Trophoblast cell (in vitro differentiated cells and primary cell): ENCODE measurements around the gene PTCSC3.

Source experiments
- DNase-seq, 2 donors: peaks; one replicate each; pipeline ENCODE4 v3.0.0-alpha.2; 2016
- H2AFZ ChIP-seq: 2 replicates; pipeline ENCODE4 v1.6.1; 2013; ENCODE audit warnings: low read length, moderate library complexity, mild to moderate bottlenecking; ENCODE audit not compliant: insufficient read depth, poor library complexity
- H2AK5ac ChIP-seq: 2 replicates; pipeline ENCODE4 v1.6.1; 2013; ENCODE audit warnings: mild to moderate bottlenecking, low read length
- H2BK120ac ChIP-seq: 2 replicates; pipeline ENCODE4 v1.6.1; 2013; ENCODE audit warnings: low read length, mild to moderate bottlenecking, moderate library complexity; ENCODE audit not compliant: insufficient read depth, poor library complexity
- H2BK12ac ChIP-seq: 2 replicates; pipeline ENCODE4 v1.6.1; 2013; ENCODE audit warnings: mild to moderate bottlenecking, low read length, moderate library complexity
- H2BK5ac ChIP-seq: 2 replicates; pipeline ENCODE4 v1.6.1; 2013; ENCODE audit warnings: low read length, low read depth, moderate library complexity, mild to moderate bottlenecking; ENCODE audit not compliant: poor library complexity
- H3K14ac ChIP-seq: 2 replicates; pipeline ENCODE4 v1.6.1; 2013; ENCODE audit warnings: mild to moderate bottlenecking, low read length
- H3K18ac ChIP-seq: 2 replicates; pipeline ENCODE4 v1.6.1; 2013; ENCODE audit warnings: mild to moderate bottlenecking, low read length
- H3K23ac ChIP-seq: 2 replicates; pipeline ENCODE4 v1.6.1; 2013; ENCODE audit warnings: low read length
- H3K27ac ChIP-seq: 2 replicates; pipeline ENCODE4 v1.5.1; 2013; ENCODE audit warnings: low read depth, mild to moderate bottlenecking, inconsistent platforms, low read length, moderate library complexity
- H3K27me3 ChIP-seq: 2 replicates; pipeline ENCODE4 v1.6.1; 2013; ENCODE audit warnings: inconsistent platforms, mild to moderate bottlenecking, low read length, moderate library complexity; ENCODE audit not compliant: insufficient read depth
- H3K36me3 ChIP-seq, 2 experiments: 1 replicate in 1 of 2; 2 replicates in 1 of 2; pipeline ENCODE4 v1.6.1; 2013; ENCODE audit warnings: low read length in 2 of 2, mild to moderate bottlenecking in 2 of 2, moderate library complexity in 1 of 2; ENCODE audit not compliant: insufficient read depth in 2 of 2, control insufficient read depth in 1 of 2
- H3K4ac ChIP-seq: 2 replicates; pipeline ENCODE4 v1.6.1; 2013; ENCODE audit warnings: low read depth, mild to moderate bottlenecking, low read length, moderate library complexity
- H3K4me1 ChIP-seq, 2 experiments: 1 replicate in 1 of 2; 2 replicates in 1 of 2; pipeline ENCODE4 v1.6.1; 2013; ENCODE audit warnings: low read length in 2 of 2, mild to moderate bottlenecking in 2 of 2, moderate library complexity in 1 of 2; ENCODE audit not compliant: insufficient read depth in 2 of 2, control insufficient read depth in 1 of 2
- H3K4me2 ChIP-seq: 2 replicates; pipeline ENCODE4 v1.6.1; 2013; ENCODE audit warnings: inconsistent platforms, mild to moderate bottlenecking, low read length, moderate library complexity
- H3K4me3 ChIP-seq: 2 replicates; pipeline ENCODE4 v1.5.1; 2013; ENCODE audit warnings: mild to moderate bottlenecking, low read depth, low read length, inconsistent platforms
- H3K79me1 ChIP-seq: one replicate; pipeline ENCODE4 v1.6.1; 2013; ENCODE audit warnings: low read length
- H3K79me2 ChIP-seq: 2 replicates; pipeline ENCODE4 v1.6.1; 2013; ENCODE audit warnings: low read length, mild to moderate bottlenecking; ENCODE audit not compliant: control insufficient read depth, insufficient read depth, poor library complexity
- H3K9ac ChIP-seq: 2 replicates; pipeline ENCODE4 v1.6.1; 2013; ENCODE audit warnings: mild to moderate bottlenecking, low read length
- H3K9me3 ChIP-seq: 2 replicates; pipeline ENCODE4 v1.6.1; 2013; ENCODE audit warnings: low read depth, mild to moderate bottlenecking, control low read depth, inconsistent platforms, low read length; ENCODE audit not compliant: insufficient read depth
- H4K12ac ChIP-seq: 2 replicates; pipeline ENCODE4 v1.6.1; 2013; ENCODE audit warnings: low read depth, mild to moderate bottlenecking, low read length, moderate library complexity
- H4K8ac ChIP-seq: 2 replicates; pipeline ENCODE4 v1.6.1; 2013; ENCODE audit warnings: low read depth, mild to moderate bottlenecking, low read length, moderate library complexity
- H4K91ac ChIP-seq: one replicate; pipeline ENCODE4 v1.6.1; 2013; ENCODE audit warnings: low read depth, mild to moderate bottlenecking, low read length, moderate library complexity
- WGBS: extraction: QIAGEN DNeasy Blood & Tissue Kit; methylation state at CpG from one replicate; pipeline ENCODE4 v1.1.7; 2013; ENCODE audit warnings: missing lambda C conversion rate; ENCODE audit not compliant: insufficient read length, insufficient coverage; ENCODE audit errors: extremely low coverage; 5-methylcytosine and 5-hydroxymethylcytosine counted together

PTCSC3 gene

DNA sequence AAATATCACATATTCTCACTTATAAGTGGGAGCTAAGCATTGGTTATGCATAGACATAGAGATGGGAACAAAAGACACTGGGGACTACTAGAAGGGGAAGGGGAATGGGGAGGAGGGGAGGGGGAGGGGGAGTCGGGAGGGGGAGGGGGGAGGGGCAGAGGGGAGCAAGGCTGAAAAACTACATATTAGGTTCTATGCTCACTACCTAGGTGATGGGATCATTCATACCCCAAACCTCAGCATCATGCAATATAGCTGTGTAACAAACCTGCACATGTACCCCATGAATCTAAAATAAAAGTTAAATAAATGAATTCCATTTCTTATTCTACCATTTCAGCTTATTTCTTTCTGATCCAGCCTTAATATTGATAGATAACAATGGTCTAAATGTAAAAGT is 21.9 kb upstream of the PTCSC3 start:
- Histone ChIP-seq H3K27me3 (no peaks in the 10 kb centered on the region), H3K14ac (no peak overlapping the region), H3K18ac (no peak overlapping the region), H4K8ac (no peak overlapping the region), H4K91ac (no peak overlapping the region), H3K79me1 (no peaks in the 10 kb centered on the region), H3K23ac (no peak overlapping the region), H3K79me2 (no peaks in the 10 kb centered on the region), H3K4me1 (no peaks in the 10 kb centered on the region), H2AK5ac (no peak overlapping the region), H3K36me3 (no peaks in the 10 kb centered on the region), H4K12ac (no peak overlapping the region), H3K4me2 (no peak overlapping the region), H3K9me3 (no peaks in the 10 kb centered on the region), H2BK12ac (no peak overlapping the region), H3K27ac (no peak overlapping the region), H3K9ac (no peak overlapping the region), H3K4me3 (no peak overlapping the region), H2BK5ac (no peak overlapping the region), H3K4ac (no peak overlapping the region), H2AFZ (no peak overlapping the region), H2BK120ac (no peak overlapping the region)
- WGBS, result no CpG with 5 or more reads among the region's 1 CpG
- DNase-seq, result no peak

GRCh38 chr14:36194663-36195062 is 18.1 kb upstream of the PTCSC3 start:
- Histone ChIP-seq H2BK12ac (no peak overlapping the region), H4K12ac (no peak overlapping the region), H3K18ac (no peak overlapping the region), H2AK5ac (no peak overlapping the region), H3K23ac (no peak overlapping the region), H3K9ac (no peak overlapping the region), H3K27me3 (no peaks in the 10 kb centered on the region), H3K79me2 (no peaks in the 10 kb centered on the region), H3K9me3 (no peaks in the 10 kb centered on the region), H3K14ac (no peak overlapping the region), H3K4me2 (no peak overlapping the region), H3K4ac (no peak overlapping the region), H4K91ac (no peak overlapping the region), H2BK120ac (no peak overlapping the region), H3K79me1 (no peaks in the 10 kb centered on the region), H3K27ac (no peak overlapping the region), H2BK5ac (no peak overlapping the region), H3K36me3 (no peaks in the 10 kb centered on the region), H4K8ac (no peak overlapping the region), H3K4me1 (no peaks in the 10 kb centered on the region), H3K4me3 (no peak overlapping the region), H2AFZ (no peak overlapping the region)
- no CpG with 5 or more reads among the region's 4 CpGs for WGBS
- no peak for DNase-seq

DNA sequence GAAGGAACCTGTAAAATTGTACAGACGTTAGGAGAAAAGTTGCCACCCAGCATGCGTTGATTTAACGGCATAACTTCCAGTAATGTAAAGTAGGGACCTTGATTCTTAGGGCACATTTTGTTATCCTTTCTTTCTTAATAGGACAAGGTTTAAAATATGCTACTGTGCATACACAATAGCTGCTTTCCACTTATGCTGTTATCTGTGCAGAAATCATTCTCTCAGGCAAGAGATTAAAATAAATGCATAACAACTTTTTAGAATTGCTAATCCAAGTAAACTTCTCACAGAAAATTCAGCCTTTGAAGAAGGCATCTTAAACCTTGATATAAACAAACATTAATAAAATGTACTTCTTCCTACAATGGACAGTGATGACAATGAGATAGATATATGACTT is 16.0 kb upstream of the PTCSC3 start:
- Histone ChIP-seq H3K27ac (no peak overlapping the region), H2BK120ac (no peak overlapping the region)
- no CpG with 5 or more reads among the region's 3 CpGs for WGBS

DNA sequence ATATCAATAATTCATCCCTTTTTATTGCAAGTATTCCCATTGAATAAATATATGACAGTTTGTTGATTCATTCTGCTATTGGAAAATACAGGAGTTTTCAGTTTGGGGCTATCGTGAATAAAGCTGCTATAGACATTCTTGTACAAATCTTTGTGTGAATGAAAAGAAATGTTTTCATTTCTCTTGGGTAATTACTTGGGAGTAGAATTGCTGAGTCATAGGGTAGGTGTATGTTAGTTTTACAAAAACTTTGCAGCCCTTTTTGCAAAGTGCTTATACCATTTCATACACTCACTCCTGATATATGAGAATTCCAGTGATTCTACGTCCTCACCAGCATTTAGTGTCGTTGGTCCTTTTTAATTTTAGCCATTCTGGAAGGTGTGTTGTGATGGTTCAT is 6.9 kb upstream of the PTCSC3 start:
- Histone ChIP-seq H2BK5ac (no peak overlapping the region), H2BK120ac (no peak overlapping the region), H3K27ac (no peak overlapping the region), H3K18ac (no peak overlapping the region), H3K4ac (no peak overlapping the region), H4K91ac (no peak overlapping the region), H3K4me2 (no peak overlapping the region), H3K9ac (no peak overlapping the region), H4K12ac (no peak overlapping the region), H3K36me3 (no peaks in the 10 kb centered on the region), H3K4me3 (no peak overlapping the region), H3K14ac (no peak overlapping the region), H3K4me1 (no peaks in the 10 kb centered on the region), H3K27me3 (no peaks in the 10 kb centered on the region), H2BK12ac (no peak overlapping the region), H3K79me2 (no peaks in the 10 kb centered on the region), H3K9me3 (no peaks in the 10 kb centered on the region), H3K23ac (no peak overlapping the region), H2AK5ac (no peak overlapping the region), H4K8ac (no peak overlapping the region), H3K79me1 (no peaks in the 10 kb centered on the region), H2AFZ (no peak overlapping the region)
- no CpG with 5 or more reads among the region's 3 CpGs for WGBS
- DNase-seq, result no peak

More for the DNA sequence above, 16.0 kb upstream of the PTCSC3 start:
- Histone ChIP-seq H3K79me1 (no peaks in the 10 kb centered on the region), H2BK5ac (no peak overlapping the region), H2AK5ac (no peak overlapping the region), H2AFZ (no peak overlapping the region), H3K4ac (no peak overlapping the region), H3K9me3 (no peaks in the 10 kb centered on the region), H4K12ac (no peak overlapping the region), H3K14ac (no peak overlapping the region), H4K8ac (no peak overlapping the region), H3K9ac (no peak overlapping the region), H3K4me3 (no peak overlapping the region), H2BK12ac (no peak overlapping the region), H4K91ac (no peak overlapping the region), H3K4me2 (no peak overlapping the region), H3K18ac (no peak overlapping the region), H3K4me1 (no peaks in the 10 kb centered on the region), H3K23ac (no peak overlapping the region), H3K27me3 (no peaks in the 10 kb centered on the region), H3K36me3 (no peaks in the 10 kb centered on the region), H3K79me2 (no peaks in the 10 kb centered on the region)
- no peak for DNase-seq
